Esophagus muscularis mucosa (tissue), 3 donors: Measurements from ENCODE around the gene LILRA6.

ENCODE experiments used
- CTCF ChIP-seq, 3 experiments: fragments of 200-600 bp in 2 of 3; fragments of 450-650 bp in 1 of 3; sonication (generic) in 2 of 3; IDR thresholded peaks; one replicate each; pipeline ENCODE4 v1.5.1; 2017 to 2019; ENCODE audit warnings: antibody characterized with exemption in 3 of 3, mild to moderate bottlenecking in 2 of 3, moderate library complexity in 1 of 3
- POLR2A ChIP-seq: fragments of 450-650 bp; IDR thresholded peaks from one replicate; pipeline ENCODE4 v1.6.1; 2017; ENCODE audit warnings: antibody characterized with exemption, moderate library complexity, mild to moderate bottlenecking, low read depth
- POLR2AphosphoS5 ChIP-seq, 2 donors: sonication (generic); formaldehyde crosslinking; IDR thresholded peaks; one replicate each; pipeline ENCODE4 v1.6.1; 2017; ENCODE audit warnings: antibody characterized with exemption in 2 of 2

GRCh38 chr19:54287456-54287855 is 44.9 kb upstream of the LILRA6 start:
- TF ChIP-seq CTCF (IDR thresholded peaks at IDR 0.05) (no peak), POLR2A (no peak), POLR2AphosphoS5 (IDR thresholded peaks at IDR 0.05) (no peak)
